Transverse colon (tissue), 4 donors: Measurements from ENCODE around the gene IRAG1. TPM values are rescaled to one million over a fixed set of nuclear protein-coding genes. Genes with fewer than 3 reads are reported as not detected.

Experiments used
- DNase-seq: peaks from one replicate; pipeline ENCODE4 v3.0.0-alpha.2; 2019
- H3K27ac ChIP-seq, 4 donors: fragments of 200-600 bp; sonication (generic); 2 replicates each; pipeline ENCODE4 v1.5.1; 2016 to 2018; ENCODE audit warnings: inconsistent platforms in 4 of 4
- H3K27me3 ChIP-seq: fragments of 200-600 bp; sonication (generic); 2 replicates; pipeline ENCODE4 v1.5.1; 2017; ENCODE audit warnings: inconsistent platforms
- H3K36me3 ChIP-seq, 4 donors: fragments of 200-600 bp; sonication (generic); 2 replicates each; pipeline ENCODE4 v1.5.1; 2017 to 2019; ENCODE audit warnings: inconsistent platforms in 4 of 4
- H3K4me1 ChIP-seq, 4 donors: fragments of 200-600 bp; sonication (generic); 2 replicates each; pipeline ENCODE4 v1.5.1; 2017 to 2020; ENCODE audit warnings: inconsistent platforms in 4 of 4
- H3K4me3 ChIP-seq, 4 donors: fragments of 200-600 bp; sonication (generic); 1 replicate in 1 of 4; 2 replicates in 3 of 4; pipeline versions ENCODE4 v1.5.1 to v1.6.1; 2017 to 2019; ENCODE audit warnings: inconsistent platforms in 4 of 4
- H3K9me3 ChIP-seq, 2 donors: fragments of 200-600 bp; sonication (generic); 2 replicates each; pipeline ENCODE4 v1.5.1; 2017 to 2019; ENCODE audit warnings: inconsistent platforms in 2 of 2
- CTCF ChIP-seq, 5 experiments: fragments of 200-600 bp in 3 of 5; fragments of 450-650 bp in 2 of 5; sonication (generic) in 3 of 5; IDR thresholded peaks; 1 replicate in 2 of 5; 2 replicates in 3 of 5; pipeline ENCODE4 v1.5.1; 2016 to 2017; ENCODE audit warnings: antibody characterized with exemption in 5 of 5, inconsistent platforms in 3 of 5, mild to moderate bottlenecking in 2 of 5, moderate library complexity in 1 of 5
- EP300 ChIP-seq: sonication (generic); formaldehyde crosslinking; IDR thresholded peaks from one replicate; pipeline ENCODE4 v1.6.1; 2017; ENCODE audit warnings: antibody characterized with exemption, low read depth
- POLR2A ChIP-seq: fragments of 450-650 bp; IDR thresholded peaks from one replicate; pipeline ENCODE4 v1.6.1; 2016; ENCODE audit warnings: antibody characterized with exemption, mild to moderate bottlenecking, moderate library complexity
- POLR2AphosphoS5 ChIP-seq, 3 donors: sonication (generic); formaldehyde crosslinking; IDR thresholded peaks; one replicate each; pipeline ENCODE4 v1.6.1; 2016; ENCODE audit warnings: antibody characterized with exemption in 3 of 3
- WGBS, 2 donors: methylation state at CpG; one replicate each; pipeline ENCODE4 v1.1.5; 2018; ENCODE audit warnings: low coverage in 1 of 2; 5-methylcytosine and 5-hydroxymethylcytosine counted together
- in situ Hi-C, 4 donors: fragments of 200-750 bp; cut with MboI; loops; one replicate each; pipeline versions ENCODE4 v1.15.0 to v1.15.1; 2017; ENCODE audit warnings: low sequenced_read_pairs in 3 of 4, low pct_ligation_motif_present in 1 of 4, low pct_unique_long_range_greater_than_20kb in 1 of 4
- intact Hi-C: fragments of 100-400 bp; cut with DNase I; formaldehyde crosslinking; loops from one replicate; pipeline ENCODE4 v1.15.1; 2023; ENCODE audit warnings: low total_unique reads
- total RNA-seq, 4 donors: library from RNA; depleted of rRNA; stranded (reverse); fragments of >200 nt; gene quantifications; one replicate each; pipeline ENCODE4 v1.1.0, GENCODE V29; 2016

IRAG1 gene
- total RNA-seq, 4 donors from 2014 or later = 19.4 to 48.8 (median 24.9) TPM

- DNase-seq = no peak
- in situ Hi-C loops = no loop called here
Measured at GRCh38 chr11:10709299-10710086, 15.9 kb upstream of the IRAG1 start.

GRCh38 chr11:10708131-10708530, 14.6 kb upstream of the IRAG1 start:
- no peaks in the 10 kb centered on the region for H3K27me3 ChIP-seq
- peaks cover 0 to 4% (median 0%) of the 10 kb centered on the region in 4 donors for H3K4me1 ChIP-seq
- 84 to 88% methylated on average over 3 of the region's 3 CpGs for WGBS, 2 donors
- TF ChIP-seq POLR2AphosphoS5 (IDR thresholded peaks at IDR 0.05) (no peak), CTCF (IDR thresholded peaks at IDR 0.05) (no peak), EP300 (no peak), POLR2A (no peak)
- no peak overlapping the region for H3K27ac ChIP-seq
- DNase-seq = no peak
- H3K9me3 ChIP-seq = no peaks in the 10 kb centered on the region
- intact Hi-C loops = no loop called here
- H3K4me3 ChIP-seq = no peak overlapping the region
- no peaks in the 10 kb centered on the region for H3K36me3 ChIP-seq
- in situ Hi-C loops = no loop called here

More at GRCh38 chr11:10709299-10710086, 15.9 kb upstream of the IRAG1 start:
- Histone ChIP-seq H3K9me3 (no peaks in the 10 kb centered on the region), H3K27ac (peak overlapping the region; percentile 19 to 58 (median 53)), H3K36me3 (no peaks in the 10 kb centered on the region), H3K4me3 (no peak overlapping the region), H3K27me3 (no peaks in the 10 kb centered on the region), H3K4me1 (peaks cover 0 to 4% (median 0%) of the 10 kb centered on the region in 4 donors)
- no peak for TF ChIP-seq EP300
- WGBS, 2 donors = 51 to 56% methylated on average over 4 to 5 of the region's 5 CpGs
- intact Hi-C loops = no loop called here

- no peak for DNase-seq
- Histone ChIP-seq H3K27ac (no peak overlapping the region), H3K4me3 (no peak overlapping the region), H3K4me1 (no peaks in the 10 kb centered on the region), H3K9me3 (no peaks in the 10 kb centered on the region), H3K27me3 (no peaks in the 10 kb centered on the region), H3K36me3 (no peaks in the 10 kb centered on the region)
- in situ Hi-C loops = no loop called here
- TF ChIP-seq CTCF (IDR thresholded peaks at IDR 0.05) = no peak
- TF ChIP-seq POLR2AphosphoS5 (IDR thresholded peaks at IDR 0.05) = no peak
- TF ChIP-seq POLR2A = no peak
- TF ChIP-seq EP300 = no peak
- intact Hi-C loops = no loop called here
- WGBS, 2 donors = 84 to 100% methylated on average over 1 to 3 of the region's 3 CpGs
Measured at GRCh38 chr11:10701982-10702381, 8.4 kb upstream of the IRAG1 start.

- Histone ChIP-seq H3K4me3 (no peak overlapping the region), H3K9me3 (no peaks in the 10 kb centered on the region)
- in situ Hi-C loops = no loop called here
Measured at GRCh38 chr11:10699072-10699471, 5.5 kb upstream of the IRAG1 start.

More at GRCh38 chr11:10699072-10699471, 5.5 kb upstream of the IRAG1 start:
- no peaks in the 10 kb centered on the region for H3K27me3 ChIP-seq
- 90 to 100% methylated on average over 2 to 3 of the region's 3 CpGs for WGBS, 2 donors
- H3K4me1 ChIP-seq = peaks cover 0 to 14% (median 4%) of the 10 kb centered on the region in 4 donors
- DNase-seq = no peak
- intact Hi-C loops = no loop called here
- no peaks in the 10 kb centered on the region for H3K36me3 ChIP-seq
- H3K27ac ChIP-seq = no peak overlapping the region
- TF ChIP-seq CTCF (IDR thresholded peaks at IDR 0.05) (no peak), EP300 (no peak), POLR2AphosphoS5 (IDR thresholded peaks at IDR 0.05) (no peak), POLR2A (no peak)
